GM19043 (cell line): ENCODE data around the gene RAB36.

ENCODE experiments used
- ATAC-seq: cut with Tn5 transposase; IDR thresholded peaks from one replicate; pipeline ENCODE4 v1.9.1; 2021; ENCODE audit warnings: low read depth; ENCODE audit not compliant: unreplicated experiment

RAB36 gene

DNA sequence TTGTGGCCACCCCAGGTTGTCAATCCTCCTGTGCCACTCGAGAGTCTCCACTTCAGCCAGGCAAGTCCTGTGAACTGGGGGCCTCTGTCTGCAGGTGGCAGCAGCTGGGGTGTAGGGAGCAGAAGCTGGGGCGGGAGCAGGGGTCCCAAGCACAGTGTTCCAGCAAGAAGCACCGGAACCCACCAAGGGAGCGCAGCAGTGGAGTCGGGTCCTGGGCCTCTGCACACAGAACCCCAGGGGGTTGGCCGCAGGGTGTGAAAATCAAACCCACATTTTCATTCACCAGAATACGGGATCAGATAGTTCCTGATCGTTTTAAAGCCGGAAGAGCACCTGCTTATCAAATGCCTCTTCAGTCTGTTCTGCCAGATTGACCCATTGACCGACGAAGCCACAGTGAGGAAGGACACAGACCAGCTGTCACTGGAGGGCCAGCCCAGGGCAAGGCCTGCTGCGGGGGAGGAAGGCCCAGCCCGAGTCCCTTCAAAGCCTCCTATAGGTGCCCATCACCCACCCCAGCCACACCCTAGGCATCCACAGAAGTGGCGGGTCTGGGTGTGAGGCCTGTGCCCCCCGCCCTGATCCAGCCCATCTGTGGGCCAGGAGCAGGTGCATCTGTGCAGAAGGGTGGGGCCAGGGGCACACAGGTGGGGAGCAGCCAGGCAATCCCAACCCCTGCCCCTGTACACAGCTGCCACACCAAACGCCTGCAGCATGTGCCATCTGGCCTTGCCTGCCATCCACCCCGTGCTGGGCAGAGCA is 37.6 kb upstream of the RAB36 start:
- no peak for ATAC-seq

DNA sequence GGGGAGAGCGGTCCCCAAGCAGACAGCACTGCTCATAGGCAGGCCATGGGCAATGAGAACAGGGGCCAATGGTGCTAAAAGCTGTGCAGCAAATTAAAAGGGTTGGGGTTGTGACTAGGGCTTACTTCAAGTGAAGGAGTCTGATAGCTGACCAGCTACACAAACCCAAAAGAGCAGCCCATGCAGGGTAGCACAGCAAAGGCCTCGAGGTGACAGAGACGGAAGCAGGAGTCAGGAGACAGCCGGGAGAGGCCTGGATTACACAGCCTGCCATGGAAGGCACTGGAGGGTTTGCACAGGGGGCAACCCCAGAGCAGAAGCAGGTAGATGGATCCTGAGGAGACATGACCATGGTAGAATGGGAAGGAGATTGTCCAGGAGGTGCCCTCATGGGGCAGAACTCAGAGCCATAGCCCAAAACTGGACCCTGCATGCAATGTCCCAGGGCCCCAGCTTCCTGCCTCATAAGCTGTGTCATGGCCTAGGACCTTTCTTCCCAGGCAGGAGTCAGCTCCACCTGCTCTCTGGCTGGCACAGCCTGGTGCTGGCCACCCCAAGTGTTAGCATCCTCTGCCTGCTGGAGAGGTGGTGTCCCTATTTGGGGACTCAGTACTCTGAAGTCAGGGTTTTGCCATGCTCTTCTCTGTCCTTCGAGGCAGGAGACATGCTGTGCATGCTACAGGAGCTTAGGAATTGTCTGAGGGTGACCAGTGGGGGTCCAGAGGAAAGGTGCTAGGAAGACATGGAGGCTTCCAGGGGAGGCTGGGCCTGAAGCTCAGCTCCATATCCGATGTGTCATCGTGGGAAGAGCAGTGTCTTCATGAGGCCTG is 36.8 kb upstream of the RAB36 start:
- no peak for ATAC-seq

DNA sequence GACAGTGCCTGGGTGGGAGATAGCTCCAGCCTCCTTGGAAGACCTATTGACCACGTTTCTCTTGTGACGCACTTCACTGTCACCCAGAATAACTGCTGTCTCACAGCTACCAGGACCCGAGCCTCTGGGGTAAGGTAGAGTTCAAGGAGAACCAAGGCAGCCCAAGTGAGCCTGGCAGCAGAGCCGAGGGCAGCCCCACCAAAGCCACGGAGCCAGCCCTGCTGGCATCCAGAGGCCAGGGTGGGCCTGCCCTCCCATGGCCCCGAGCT is 36.3 kb upstream of the RAB36 start:
- no peak for ATAC-seq

DNA sequence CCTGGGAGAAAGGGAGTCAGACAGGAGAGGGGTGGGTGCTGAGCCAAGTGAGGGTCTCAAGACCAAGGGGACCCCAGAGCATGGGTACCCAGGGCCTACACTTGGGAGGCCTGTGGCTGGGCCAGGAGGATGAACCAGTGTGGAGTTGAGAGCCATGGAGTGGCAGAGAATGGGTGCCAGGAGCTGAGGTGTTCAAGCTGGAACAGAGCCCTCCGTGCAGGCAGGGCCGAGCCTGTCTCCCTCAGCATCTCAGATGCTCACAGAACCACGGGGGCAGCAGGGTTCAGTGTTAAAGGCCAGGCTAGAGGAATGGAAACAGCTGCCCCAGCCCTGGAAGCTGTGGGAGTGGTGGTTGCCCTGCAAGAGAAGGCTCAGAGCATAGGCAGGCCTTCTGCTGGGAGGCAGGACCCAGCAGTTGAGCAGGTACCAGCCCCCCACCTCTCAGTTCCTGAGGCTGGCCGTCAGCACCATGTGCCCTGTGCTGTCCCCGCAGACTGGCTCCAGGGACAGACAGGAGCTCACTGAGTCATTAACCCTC is 35.8 kb upstream of the RAB36 start:
- ATAC-seq = no peak

DNA sequence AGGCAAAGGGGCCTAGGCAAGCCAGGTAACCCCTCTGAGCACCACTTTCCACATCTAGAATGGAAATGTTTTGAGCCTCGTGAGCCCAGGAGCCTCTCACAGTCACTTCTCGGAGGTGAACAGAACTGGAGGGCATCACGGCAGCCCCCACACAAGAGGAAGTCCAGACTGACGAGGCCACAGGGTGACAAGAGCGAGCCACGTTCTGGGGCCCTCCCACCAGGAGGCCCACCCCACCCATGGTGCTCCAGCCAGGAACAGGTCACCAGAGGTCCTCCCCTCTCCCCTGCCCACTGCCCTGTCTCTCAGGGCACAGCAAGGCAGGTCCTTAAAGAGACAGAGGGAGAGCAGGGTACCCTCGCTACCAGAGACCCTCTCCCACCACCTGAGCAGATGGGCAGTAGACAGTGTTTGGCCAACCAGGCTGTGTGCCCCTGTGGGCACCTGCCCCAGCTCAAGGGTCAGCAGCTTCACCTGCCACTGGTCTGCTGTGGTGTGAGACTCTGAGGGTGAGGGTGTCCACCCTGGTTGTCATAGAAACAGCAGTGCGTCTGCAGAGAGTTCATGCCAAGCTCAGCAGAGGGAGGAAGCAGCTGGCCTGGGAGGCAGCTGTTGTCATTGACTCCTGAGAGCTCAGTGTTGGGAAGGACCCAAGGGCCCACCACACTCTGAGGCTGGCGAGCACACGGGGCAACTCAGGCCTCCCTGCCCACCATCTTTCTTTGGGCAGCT is 34.9 kb upstream of the RAB36 start:
- no peak for ATAC-seq

DNA sequence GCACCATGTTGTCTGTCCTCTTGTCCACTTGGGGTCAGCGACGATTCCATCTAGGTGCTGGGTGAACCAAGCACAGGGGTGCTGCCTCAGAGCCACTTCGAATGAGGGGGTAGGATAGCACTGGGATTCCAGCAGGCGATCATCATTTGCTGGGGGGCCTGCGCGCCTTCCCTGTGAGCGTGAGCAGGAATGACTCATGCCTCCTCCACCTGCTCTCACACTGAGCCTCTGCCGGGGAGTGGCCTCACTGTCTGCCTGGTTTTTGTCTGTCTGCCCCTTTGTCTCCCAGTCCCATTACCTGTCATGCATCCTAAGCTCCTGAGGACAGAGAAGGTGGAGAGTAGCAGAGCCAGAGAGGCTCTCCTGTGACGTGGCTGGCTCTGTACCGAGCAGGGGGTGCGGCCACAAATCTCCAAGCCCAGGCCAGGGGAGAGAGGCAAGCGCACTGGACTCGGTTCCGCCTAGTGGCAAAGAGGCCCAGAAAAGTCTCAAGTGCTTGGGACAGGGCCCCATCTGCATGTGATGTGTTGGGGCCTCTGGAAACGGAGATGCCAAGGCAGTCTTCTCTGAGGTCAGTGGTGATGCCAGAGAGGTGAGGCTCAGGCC is 34.3 kb upstream of the RAB36 start:
- no peak for ATAC-seq

DNA sequence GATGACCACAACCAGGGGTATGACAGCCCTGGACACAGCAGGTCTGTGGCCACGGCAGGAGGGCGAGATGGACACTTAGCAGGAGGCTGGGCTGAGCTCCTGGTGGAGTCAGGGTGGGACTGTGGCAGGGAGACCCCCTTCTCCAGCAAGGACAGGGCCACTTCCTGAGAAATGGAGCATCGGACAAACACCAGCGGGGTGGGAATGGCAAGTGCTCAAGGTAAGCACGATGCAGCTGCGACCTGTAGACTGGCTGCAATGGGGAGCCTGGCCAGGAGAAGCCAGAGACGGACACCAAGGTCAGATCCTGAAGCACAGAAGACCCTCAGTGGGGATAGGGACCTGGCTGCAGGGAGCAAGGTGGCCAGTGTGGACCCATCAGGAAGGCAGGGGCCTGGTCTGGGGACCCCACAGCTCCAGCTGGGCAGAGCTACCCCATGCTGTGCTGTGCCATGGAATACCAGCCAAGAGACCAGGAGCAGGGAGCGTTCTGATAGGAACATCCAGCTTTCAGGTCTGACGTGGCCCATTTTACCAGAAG is 32.7 kb upstream of the RAB36 start:
- ATAC-seq = no peak

DNA sequence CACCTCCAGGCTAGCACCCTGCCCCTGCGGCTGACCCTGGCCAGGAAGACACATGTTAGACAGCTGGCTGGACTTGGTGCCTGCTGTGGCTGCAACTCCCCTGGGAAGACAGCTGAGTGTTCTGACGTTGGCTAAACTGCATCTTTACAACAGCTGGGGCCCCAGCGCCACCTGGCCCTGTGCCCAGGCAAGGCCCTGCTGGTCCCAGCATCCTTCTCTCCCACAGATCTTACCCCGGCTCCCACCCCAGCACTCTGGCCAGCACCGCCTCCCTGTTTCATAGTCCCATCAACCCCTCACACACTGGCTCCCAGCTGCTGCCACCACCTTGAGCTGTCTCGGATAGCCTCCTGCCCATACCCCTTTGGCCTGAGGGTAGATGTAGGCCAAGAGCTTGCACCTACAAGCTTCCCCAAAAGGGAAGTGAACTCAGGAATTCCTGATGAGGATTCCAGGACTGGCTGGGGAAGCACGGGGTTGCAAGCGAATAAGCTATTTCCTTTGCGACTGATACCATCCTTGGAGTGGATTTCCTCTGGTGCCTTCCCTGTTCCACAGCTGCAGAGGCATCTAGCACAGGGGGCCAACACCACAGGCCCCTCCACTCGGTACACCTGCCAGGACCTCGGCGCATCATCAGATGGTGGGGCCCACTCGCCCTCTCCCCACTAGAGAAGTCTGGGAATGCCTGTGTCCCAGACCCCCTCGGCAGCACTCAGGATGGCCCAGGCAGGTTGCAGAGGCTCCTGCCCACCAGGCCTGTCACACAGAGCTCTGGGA is 32.0 kb upstream of the RAB36 start:
- no peak for ATAC-seq

DNA sequence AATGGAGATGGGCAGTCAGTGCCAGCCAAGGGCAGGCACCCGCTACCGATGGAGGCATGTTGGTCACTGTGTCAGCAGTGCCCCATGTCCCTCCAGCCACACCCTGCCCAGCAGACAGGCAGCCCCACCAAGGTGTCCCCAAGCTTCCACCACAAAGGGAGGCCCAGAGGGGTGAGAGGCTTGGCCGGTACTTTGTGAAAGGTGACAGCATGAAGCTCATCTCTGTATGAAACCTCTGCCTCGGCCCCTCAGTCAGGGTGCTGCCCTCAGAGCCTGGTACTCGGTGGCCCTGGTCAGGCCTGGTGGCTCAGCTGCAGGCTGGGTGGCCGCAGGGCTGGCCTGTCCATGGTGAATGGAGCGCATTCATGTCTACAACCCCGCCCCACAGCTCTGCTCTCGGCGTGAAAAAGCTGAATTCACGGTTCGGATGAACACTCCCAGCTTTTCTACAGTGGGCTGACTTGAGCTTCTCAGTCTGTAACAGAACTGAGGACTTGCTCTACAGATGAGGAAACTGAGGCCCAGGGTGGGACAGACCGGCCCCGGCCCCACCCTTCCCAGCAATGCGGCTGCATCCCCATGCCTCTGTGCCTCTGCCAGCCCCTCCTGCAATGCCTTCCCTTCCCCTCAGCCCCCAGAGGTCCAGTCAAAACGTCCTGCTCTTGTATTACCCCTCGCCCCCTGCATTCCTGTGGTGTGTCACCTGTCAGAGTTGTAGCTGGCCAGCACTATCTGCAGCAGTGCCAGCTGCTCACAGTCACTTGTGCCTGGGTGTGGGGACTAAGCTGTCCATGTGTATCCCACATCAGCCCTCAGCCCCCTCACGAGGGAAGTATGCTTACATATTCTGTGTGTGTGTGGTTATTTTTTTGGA is 31.2 kb upstream of the RAB36 start:
- ATAC-seq = no peak

DNA sequence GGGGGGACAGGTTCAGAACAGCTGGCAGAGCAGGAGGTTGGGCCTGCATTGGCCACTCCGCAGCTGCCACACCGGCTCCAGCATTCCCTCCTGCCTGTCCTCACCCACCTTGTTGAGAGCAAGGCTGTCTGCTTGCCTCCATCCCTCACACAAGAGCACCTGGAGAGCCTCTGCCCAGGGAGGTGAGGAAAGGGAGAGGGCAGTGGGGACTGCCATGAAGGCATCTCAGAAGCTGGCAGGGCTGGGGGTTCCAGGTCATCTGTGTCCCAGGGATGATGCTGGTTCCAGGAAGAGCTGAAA is 30.6 kb upstream of the RAB36 start:
- no peak for ATAC-seq

DNA sequence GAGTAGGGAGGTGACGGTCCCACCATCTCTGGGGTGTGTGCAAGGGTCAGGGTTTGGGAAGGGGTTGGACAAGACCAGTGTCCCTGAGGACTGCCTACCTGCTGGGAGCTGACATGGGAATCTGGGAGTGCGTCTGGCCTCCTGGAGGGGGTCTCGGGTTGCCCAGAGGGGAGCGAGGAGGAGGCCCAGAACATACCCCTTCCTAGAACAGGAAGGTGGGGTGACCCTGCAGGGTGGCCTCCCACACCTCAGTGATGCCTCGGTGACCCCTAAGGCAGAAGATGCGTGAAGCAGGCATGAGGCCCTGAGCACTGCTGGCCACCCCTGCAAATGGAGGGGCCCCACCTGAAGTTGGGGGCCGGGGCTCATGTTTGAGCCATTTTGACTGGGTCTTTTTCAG is 29.9 kb upstream of the RAB36 start:
- no peak for ATAC-seq

DNA sequence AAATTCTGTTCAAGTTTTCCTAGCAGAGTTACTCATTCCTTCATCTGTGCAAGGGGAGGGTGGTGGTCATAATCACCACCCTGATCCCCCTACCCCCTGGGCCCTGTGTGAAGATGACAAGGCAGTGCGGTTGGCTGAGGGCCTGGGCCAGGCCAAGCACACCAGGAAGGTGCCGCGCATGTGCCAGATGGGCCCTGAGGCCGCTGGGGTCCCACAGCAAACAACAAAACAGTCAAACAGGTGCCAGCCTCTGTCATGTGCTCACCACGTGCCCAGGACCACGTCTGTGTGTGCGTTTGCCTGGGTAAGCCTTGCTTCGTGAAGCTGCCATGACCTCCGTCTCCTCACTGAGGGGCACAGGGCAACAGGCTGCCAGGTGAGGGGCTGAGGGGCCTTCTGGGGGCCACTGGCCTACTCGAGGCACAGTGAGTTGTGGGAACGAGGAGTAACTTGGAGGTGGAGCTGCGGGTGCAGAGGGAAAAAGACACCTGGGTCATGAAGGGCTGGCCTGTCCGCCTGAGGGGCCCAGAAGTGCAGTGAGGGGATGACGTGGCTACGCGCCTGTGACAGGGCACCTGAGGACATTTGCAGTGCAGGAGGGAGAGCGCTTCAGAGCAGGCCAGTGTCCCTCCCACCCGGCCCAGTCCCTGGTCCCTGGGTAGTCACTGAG is 29.3 kb upstream of the RAB36 start:
- no peak for ATAC-seq

DNA sequence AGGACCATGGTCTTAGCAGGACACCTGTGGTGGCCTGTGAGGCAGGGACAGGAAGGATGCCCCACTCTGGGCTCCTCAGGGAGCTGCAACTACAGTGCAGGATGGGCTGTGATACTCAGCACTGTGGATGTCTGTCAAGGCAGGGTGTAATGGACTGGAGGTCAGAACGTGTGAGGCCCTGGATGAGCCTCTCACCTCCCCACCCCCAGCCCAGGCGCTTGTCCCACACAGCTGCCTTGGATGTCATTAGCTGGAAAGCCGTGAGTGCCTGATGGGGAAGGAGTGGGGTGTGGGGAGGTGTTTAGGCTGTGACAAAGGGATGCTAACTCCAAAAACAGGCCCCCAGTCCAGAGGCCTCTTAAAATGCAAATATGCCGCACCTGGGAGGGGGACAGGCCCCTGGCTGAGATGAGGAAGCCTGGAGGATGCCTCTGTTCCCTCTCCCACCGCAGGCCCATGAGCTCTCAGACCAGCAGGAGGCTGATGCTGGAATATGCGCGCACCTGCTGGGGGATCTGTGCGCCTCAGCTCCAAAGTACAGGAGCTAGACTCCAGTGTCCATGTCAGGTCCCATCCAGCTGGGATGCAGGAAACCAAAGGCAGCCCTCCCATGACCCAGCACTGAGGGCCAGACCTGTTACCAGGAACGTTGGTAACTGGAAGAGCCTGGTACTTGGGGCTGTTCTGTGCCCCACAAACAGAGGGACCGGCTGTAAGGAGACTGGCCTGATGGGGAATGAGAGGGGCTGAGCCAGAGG is 28.6 kb upstream of the RAB36 start:
- ATAC-seq = no peak

DNA sequence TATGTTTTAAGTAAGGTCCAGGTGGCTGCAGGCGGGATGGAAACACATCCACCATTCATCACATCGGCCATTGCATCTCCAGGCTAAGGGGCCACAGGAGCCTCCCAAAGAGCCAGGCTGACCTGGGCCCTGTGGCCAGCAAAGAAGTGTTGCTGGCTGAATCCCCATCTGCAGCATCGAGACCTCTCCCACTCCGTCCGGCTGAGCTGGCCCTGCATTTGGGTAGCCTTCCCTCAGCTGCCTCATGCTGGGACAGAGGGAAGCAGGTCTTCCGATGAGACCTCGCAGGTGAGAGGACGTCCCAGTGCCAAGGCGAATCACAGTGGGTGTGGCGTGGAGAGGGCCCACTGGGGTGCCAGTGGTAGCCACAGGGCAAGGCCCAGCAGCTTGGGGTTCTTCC is 28.0 kb upstream of the RAB36 start:
- ATAC-seq = no peak

DNA sequence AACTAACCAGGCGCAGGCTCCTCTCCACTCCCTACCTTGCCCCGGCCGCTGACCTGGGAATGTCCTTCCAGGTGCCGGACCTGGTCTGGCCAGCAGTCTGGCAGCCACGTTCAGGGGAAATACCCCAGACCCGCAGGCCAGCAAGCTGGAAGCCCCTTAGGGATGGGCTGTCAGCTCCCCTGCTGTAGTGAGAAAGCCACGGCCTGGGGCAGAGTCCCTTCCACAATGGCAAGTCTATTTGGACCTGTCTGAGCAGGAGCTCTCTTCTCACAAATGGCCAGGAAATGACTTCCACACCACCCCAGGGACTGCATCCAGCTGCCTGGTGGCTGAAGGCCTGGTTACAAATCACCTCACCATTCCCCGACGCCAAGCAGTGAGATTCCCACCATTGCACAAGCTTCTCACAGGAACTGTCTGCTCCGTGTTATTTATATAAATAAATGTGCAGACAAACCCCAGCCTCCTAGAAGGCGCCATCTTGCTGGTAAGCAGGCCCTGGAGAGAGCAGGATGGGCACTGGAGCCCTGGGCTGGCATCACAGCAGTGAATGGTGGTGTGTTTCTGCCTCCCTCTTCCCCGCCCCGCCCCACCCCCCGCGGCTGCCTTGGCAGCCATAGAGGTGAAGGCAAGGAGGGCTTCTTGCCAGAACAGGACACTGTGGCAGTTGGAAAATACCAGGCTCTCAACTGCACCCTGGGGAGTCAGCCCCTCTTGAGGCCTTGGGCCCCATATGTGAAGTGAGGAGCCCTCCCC is 27.2 kb upstream of the RAB36 start:
- ATAC-seq = no peak

DNA sequence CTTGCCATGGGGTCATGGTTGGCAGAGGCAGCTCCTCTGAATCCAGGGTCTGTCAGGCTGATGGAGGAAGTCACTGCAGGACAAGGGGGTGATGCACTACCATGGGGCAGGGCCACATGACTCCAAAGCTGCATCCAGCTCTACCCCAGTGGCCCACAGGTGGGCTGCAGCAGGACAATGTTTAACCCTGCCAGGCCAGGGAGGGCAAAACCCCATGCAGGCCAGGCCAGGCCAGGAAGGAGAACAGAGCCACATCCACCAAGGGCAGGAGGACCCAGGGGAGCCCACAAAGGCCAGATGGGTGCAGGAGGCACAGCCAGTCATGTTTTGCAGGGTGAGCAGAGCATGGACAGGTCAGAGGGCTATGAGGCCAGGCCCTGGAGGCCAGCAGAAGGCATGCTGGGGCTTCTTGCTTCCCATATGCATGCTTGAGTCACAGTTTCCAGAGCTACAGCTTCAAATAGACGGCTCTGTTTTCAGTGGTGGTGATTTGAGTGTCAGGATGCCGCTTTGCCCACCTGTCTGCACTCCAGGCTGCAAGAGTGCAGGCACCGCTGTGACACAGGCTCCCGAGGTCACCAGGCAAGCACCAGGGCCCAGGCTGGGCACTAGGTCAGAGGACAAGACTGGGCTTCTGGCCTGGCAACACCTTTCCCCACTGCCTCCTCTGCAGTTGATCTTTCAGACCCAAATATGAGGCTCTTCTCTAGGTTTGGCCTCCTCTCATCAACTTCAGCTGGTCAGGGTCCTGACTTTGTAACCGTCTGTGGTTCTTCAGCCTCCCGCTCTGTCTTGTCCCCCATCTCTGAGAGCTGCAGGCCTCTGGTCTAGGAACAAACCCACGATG is 26.4 kb upstream of the RAB36 start:
- no peak for ATAC-seq
